NCI-H226 (cell line): ENCODE measurements around the gene HEYL.

Experiments used
- DNase-seq: peaks from one replicate; pipeline ENCODE4 v3.0.0-alpha.2; 2015

HEYL gene

DNA sequence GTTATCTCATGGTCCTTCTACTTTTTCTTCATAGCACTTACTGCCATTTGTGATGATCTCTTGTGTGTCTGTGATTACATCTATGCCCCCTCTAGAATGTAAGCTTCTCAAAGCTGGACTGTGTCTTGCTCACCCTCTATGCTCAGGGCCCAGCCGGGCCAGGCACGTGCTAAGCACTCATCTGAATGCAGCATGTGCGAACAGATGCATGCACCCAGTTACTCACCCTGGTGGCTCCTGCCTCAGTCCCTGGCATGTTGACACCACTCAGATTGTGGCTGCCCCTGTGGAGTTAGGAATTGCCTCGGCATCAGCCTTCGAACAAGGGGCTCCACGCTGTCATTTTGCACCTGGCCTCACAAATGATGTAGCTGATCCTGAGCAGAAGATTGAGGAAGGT lies 43.3 kb downstream of the HEYL start:
- DNase-seq: no peak

- no peak for DNase-seq
These were observed 46.1 kb downstream of the HEYL start for GRCh38 chr1:39593386-39593785.

- no peak for DNase-seq
These were observed 47.4 kb downstream of the HEYL start for GRCh38 chr1:39592069-39592468.

DNA sequence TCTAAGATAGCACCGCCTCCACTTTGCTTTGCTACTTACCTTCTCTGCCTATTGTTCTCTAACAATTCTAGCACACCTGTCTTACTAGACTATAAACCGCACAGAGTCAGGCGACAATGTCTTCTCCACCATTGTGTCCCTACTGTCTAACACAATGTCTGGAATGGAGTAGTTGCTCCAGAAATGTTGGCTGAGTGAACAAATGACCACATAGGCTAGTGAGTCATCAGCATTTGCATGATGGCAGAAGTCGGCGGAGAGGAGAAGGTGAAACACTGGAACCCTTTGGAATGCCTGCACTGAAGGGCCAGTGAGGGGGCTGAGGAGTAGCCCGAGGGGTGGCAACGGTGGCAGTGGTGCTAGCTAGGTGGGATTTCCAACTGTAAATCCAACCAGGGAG lies 48.9 kb downstream of the HEYL start:
- DNase-seq: peak; percentile 24

- DNase-seq: no peak
These were observed 53.5 kb downstream of the HEYL start for GRCh38 chr1:39585933-39586332.

DNA sequence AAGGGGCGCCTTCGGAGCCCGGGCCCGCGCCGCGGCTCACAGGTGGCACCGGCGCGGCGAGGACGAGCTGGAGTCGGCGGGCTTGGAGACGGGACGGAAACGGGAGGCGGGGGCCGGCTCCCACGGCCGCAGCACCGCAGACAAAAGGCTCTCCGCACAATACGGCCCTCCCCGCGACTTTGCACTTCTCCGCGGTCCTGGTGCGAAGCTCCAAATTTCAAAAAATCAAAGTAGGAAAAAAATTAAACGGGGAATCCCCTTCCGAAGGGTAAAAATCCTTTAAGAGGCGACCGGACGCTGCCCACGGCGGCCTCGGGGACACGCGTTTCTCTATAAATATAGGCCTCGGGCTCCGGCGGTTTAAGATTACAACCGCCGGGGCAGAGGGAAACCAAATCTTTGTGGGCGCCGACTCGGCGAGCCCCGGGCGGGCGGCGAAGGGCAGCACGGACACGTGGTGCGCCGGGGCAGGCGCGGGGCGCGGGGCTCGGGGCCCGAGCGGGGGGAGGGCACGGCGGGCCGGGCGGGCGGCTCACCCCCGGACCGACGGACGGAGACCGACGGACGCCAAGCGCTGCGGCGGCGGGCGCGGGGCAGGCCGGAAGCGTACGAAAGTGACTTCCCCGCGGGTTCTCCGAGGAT lies 63.3 kb downstream of the HEYL start:
- no peak for DNase-seq

DNA sequence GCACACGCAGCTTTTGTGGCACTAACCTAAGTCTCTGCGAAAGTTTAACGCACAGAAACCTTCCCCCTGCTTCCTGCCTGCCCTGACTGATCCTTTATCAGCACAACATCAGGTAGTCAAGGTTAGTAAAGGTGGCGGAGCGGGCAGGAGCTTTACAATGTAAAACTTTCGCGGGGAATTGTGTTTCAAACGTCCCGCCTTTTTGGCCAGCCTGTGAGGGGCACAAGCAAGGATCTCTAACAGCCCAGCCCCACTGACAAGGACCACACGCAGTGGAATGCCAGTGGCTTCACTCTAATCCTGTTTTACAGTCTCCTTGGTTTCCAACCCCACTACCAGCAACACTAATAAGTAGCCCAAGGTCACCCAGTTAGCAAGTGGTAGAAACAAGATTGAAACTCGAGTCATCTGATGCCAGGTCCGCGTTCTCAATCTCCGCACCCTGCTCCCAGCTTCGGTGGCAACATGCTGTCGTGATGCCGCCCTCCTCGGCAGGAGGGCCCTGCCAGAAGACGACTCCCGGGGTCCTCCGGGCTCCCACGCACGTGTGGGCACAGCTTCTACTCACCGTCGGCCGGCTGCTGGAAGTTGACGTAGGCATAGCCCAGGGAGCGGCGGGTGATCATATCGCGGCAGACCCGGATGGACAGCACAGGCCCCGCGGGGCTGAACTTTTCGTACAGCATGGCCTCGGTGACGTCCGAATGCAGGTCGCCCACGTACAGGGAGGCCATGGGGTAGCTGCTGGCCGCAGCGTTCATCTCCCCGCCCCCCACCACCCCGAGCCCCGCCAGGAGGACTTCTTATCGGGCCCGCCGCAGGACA lies 64.0 kb downstream of the HEYL start:
- peak; percentile 36 for DNase-seq

GRCh38 chr1:39574646-39575045 lies 64.8 kb downstream of the HEYL start:
- no peak for DNase-seq
